ENCODE measurements around the gene C6orf47. TPM values are rescaled to one million over a fixed set of nuclear protein-coding genes. Genes with fewer than 3 reads are reported as not detected.

Gene C6orf47
- total and polyA plus RNA-seq, 2 of the 13 experiments (the other 11 are each of a cell fraction or from before 2014, with no cell fraction given) = 1.7 to 18.1 TPM

DNA sequence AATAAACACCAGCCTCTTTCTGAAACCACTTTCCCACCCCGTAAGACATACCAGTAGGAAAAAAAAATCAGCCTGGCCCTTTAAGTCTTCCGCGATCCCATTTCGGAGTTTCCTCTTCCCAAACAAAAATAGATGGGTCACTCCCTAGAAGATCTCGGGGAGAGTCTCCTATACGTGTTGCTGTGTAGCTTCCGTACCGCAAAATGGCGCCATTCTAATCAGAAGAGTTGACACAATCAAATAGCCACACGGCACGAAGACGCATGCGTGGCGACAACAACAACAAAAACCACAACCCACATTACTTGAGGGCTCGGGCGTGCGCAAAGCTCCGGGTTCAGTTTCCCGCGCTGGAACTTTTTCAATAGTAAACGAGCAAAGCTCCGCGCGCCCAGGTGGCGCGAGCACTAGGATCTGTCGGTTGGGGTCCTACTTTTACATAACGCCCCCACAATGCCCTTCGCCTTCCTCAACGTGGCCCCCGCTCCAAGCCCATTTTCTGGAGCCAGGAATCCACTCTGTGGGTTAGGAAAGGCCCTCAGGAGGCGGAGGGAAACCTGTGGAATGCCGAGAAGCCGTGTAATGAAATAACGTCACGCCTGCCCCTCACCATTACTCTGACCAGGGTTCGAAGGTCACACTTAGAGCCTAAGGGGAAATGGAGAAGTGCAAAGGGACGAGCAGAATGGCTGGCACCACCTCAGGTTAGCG, 4.4 kb upstream of the C6orf47 start, which contains the start of gene GPANK1 (continued):
- TF ChIP-seq, protein P1, sequence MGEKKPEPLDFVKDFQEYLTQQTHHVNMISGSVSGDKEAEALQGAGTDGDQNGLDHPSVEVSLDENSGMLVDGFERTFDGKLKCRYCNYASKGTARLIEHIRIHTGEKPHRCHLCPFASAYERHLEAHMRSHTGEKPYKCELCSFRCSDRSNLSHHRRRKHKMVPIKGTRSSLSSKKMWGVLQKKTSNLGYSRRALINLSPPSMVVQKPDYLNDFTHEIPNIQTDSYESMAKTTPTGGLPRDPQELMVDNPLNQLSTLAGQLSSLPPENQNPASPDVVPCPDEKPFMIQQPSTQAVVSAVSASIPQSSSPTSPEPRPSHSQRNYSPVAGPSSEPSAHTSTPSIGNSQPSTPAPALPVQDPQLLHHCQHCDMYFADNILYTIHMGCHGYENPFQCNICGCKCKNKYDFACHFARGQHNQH (CRISPR knock-in tag; IDR thresholded peaks at IDR 0.05) = peak; percentile 87
- TF ChIP-seq BCL6 (CRISPR knock-in tag; IDR thresholded peaks at IDR 0.05) = peak; percentile 60; the same call in 1 of the 2 replicates
- TF ChIP-seq ZNF510 (CRISPR knock-in tag; IDR thresholded peaks at IDR 0.05; ENCODE audit: low read depth) = no peak; the same call in 1 of the 2 replicates
- peak; percentile 90; the same call in 2 of the 3 replicates for TF ChIP-seq MXI1 (IDR thresholded peaks at IDR 0.05; ENCODE audit: borderline replicate concordance, low read depth, low read length)
- TF ChIP-seq, protein P2, sequence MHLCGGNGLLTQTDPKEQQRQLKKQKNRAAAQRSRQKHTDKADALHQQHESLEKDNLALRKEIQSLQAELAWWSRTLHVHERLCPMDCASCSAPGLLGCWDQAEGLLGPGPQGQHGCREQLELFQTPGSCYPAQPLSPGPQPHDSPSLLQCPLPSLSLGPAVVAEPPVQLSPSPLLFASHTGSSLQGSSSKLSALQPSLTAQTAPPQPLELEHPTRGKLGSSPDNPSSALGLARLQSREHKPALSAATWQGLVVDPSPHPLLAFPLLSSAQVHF (CRISPR knock-in tag; IDR thresholded peaks at IDR 0.05) = no peak
- no peak for TF ChIP-seq MTA3 (CRISPR knock-in tag; IDR thresholded peaks at IDR 0.05)
- TF ChIP-seq, protein P3, sequence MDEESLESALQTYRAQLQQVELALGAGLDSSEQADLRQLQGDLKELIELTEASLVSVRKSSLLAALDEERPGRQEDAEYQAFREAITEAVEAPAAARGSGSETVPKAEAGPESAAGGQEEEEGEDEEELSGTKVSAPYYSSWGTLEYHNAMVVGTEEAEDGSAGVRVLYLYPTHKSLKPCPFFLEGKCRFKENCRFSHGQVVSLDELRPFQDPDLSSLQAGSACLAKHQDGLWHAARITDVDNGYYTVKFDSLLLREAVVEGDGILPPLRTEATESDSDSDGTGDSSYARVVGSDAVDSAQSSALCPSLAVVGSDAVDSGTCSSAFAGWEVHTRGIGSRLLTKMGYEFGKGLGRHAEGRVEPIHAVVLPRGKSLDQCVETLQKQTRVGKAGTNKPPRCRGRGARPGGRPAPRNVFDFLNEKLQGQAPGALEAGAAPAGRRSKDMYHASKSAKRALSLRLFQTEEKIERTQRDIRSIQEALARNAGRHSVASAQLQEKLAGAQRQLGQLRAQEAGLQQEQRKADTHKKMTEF (CRISPR knock-in tag; IDR thresholded peaks at IDR 0.05) = peak; percentile 39; the same call in 1 of the 2 replicates
- no peak for TF ChIP-seq JARID2 (CRISPR knock-in tag; IDR thresholded peaks at IDR 0.05; ENCODE audit: insufficient replicate concordance)
- no peak; the same call in 1 of the 2 replicates for TF ChIP-seq TMF1 (CRISPR knock-in tag; IDR thresholded peaks at IDR 0.05; ENCODE audit: low read depth)
- 0 out of 2 replicates have a peak, but pooled peaks have one; percentile 14 for TF ChIP-seq NPAS2 (CRISPR knock-in tag; IDR thresholded peaks at IDR 0.05; ENCODE audit: borderline replicate concordance)
- peak; percentile 79 for TF ChIP-seq KDM5A (IDR thresholded peaks at IDR 0.05; ENCODE audit: borderline replicate concordance, low read length)
- no peak for TF ChIP-seq ZBTB20 (CRISPR knock-in tag; IDR thresholded peaks at IDR 0.05; ENCODE audit: borderline replicate concordance, low read depth)
- TF ChIP-seq, protein P4, sequence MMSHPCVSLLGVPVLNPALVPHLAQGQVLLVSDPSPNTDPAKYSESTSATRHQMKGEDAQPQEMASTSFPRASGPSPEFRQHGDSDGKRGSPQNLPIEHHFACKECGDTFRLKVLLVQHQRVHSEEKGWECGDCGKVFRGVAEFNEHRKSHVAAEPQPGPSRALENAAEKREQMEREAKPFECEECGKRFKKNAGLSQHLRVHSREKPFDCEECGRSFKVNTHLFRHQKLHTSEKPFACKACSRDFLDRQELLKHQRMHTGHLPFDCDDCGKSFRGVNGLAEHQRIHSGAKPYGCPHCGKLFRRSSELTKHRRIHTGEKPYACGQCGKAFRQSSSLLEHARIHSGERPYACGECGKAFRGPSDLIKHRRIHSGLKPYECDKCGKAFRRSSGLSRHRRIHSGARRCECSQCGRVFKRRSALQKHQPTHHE (CRISPR knock-in tag; IDR thresholded peaks at IDR 0.05; ENCODE audit: borderline replicate concordance) = no peak
- peak; percentile 85 for TF ChIP-seq FOXK2 (IDR thresholded peaks at IDR 0.05)
- 0 out of 2 replicates have a peak, but pooled peaks have one; percentile 28 for TF ChIP-seq KLF12 (CRISPR knock-in tag; IDR thresholded peaks at IDR 0.05; ENCODE audit: borderline replicate concordance)
- TF ChIP-seq ZNF234 (CRISPR knock-in tag; conservative IDR thresholded peaks at IDR 0.05) = no peak
- peak; percentile 32; the same call in 1 of the 2 replicates for TF ChIP-seq ZSCAN21 (CRISPR knock-in tag; IDR thresholded peaks at IDR 0.05; ENCODE audit: borderline replicate concordance)
- TF ChIP-seq, protein P5, sequence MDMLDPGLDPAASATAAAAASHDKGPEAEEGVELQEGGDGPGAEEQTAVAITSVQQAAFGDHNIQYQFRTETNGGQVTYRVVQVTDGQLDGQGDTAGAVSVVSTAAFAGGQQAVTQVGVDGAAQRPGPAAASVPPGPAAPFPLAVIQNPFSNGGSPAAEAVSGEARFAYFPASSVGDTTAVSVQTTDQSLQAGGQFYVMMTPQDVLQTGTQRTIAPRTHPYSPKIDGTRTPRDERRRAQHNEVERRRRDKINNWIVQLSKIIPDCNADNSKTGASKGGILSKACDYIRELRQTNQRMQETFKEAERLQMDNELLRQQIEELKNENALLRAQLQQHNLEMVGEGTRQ (IDR thresholded peaks at IDR 0.05; ENCODE audit: low read depth, low read length) = no peak
- TF ChIP-seq, protein P5 (CRISPR knock-in tag; IDR thresholded peaks at IDR 0.05; ENCODE audit: borderline replicate concordance) = no peak
- 0 out of 2 replicates have a peak, but pooled peaks have one; percentile 26 for TF ChIP-seq ZNF253 (CRISPR knock-in tag; IDR thresholded peaks at IDR 0.05; ENCODE audit: borderline replicate concordance)
- no peak for TF ChIP-seq FOXA1 (IDR thresholded peaks at IDR 0.05)
- peak; percentile 73 for TF ChIP-seq FOXA1 (CRISPR knock-in tag; IDR thresholded peaks at IDR 0.05)
- no peak for TF ChIP-seq ZBTB8A (CRISPR knock-in tag; IDR thresholded peaks at IDR 0.05; ENCODE audit: borderline replicate concordance, low read depth)
- TF ChIP-seq ETV6 (CRISPR knock-in tag; conservative IDR thresholded peaks at IDR 0.05) = peak; percentile 62; the same call in 1 of the 2 replicates

Measured in HepG2 (cell line).